GM23338 (cell line): ENCODE results near the gene NDUFAF8. TPM values are rescaled to one million over a fixed set of nuclear protein-coding genes. Genes with fewer than 3 reads are reported as not detected.

ENCODE experiments used
- ATAC-seq: fragments of 200-7000 bp; cut with Tn5 transposase; 3 replicates; pipeline ENCODE4 v1.9.1; 2020
- DNase-seq: peaks from one replicate; pipeline ENCODE4 v3.0.0-alpha.2; 2015; ENCODE audit warnings: low spot score
- H2AFZ ChIP-seq: fragments of 200-600 bp; sonication (generic); 2 replicates; pipeline ENCODE4 v1.8.0; 2016; ENCODE audit warnings: antibody characterized with exemption, mild to moderate bottlenecking, moderate library complexity
- H3F3A ChIP-seq: fragments of 200-600 bp; sonication (generic); replicated peaks from 2 replicates; pipeline ENCODE4 v1.8.0; 2017; ENCODE audit warnings: antibody characterized with exemption, mixed run types, low read depth
- H3K27ac ChIP-seq: fragments of 200-600 bp; sonication (generic); 2 replicates; pipeline ENCODE4 v1.6.1; 2016; ENCODE audit warnings: low read depth
- H3K27me3 ChIP-seq: fragments of 200-600 bp; sonication (generic); 2 replicates; pipeline ENCODE4 v1.8.0; 2016; ENCODE audit warnings: mild to moderate bottlenecking, mixed run types, moderate library complexity; ENCODE audit not compliant: insufficient read depth
- H3K36me3 ChIP-seq: fragments of 200-600 bp; sonication (generic); 2 replicates; pipeline ENCODE4 v1.8.0; 2016; ENCODE audit warnings: mild to moderate bottlenecking; ENCODE audit not compliant: insufficient read depth
- H3K4me1 ChIP-seq: fragments of 200-600 bp; sonication (generic); 2 replicates; pipeline ENCODE4 v1.8.0; 2016; ENCODE audit warnings: mild to moderate bottlenecking, moderate library complexity; ENCODE audit not compliant: insufficient read depth
- H3K4me2 ChIP-seq: fragments of 200-600 bp; sonication (generic); 2 replicates; pipeline ENCODE4 v1.7.1; 2017; ENCODE audit warnings: mixed run types
- H3K4me3 ChIP-seq: fragments of 200-600 bp; sonication (generic); 2 replicates; pipeline ENCODE4 v1.6.1; 2016; ENCODE audit warnings: mixed run types
- H3K79me2 ChIP-seq: fragments of 200-600 bp; sonication (generic); replicated peaks from 2 replicates; pipeline ENCODE4 v1.8.0; 2017; ENCODE audit warnings: mild to moderate bottlenecking; ENCODE audit not compliant: insufficient read depth
- H3K9me2 ChIP-seq: fragments of 200-600 bp; sonication (generic); 2 replicates; pipeline ENCODE4 v1.8.0; 2017; ENCODE audit not compliant: insufficient read depth
- H4K20me1 ChIP-seq: fragments of 200-600 bp; sonication (generic); replicated peaks from 2 replicates; pipeline ENCODE4 v1.8.0; 2017; ENCODE audit warnings: mild to moderate bottlenecking; ENCODE audit not compliant: insufficient read depth
- H3K27ac Mint-ChIP-seq: 2 replicates; pipeline ENCODE4 v1.8.0; 2020; ENCODE audit warnings: inconsistent platforms, mild to moderate bottlenecking, moderate library complexity, mixed read lengths
- H3K27me3 Mint-ChIP-seq: 3 replicates; pipeline ENCODE4 v1.8.0; 2022; ENCODE audit warnings: low read depth, mild to moderate bottlenecking, moderate library complexity, mixed read lengths, inconsistent platforms; ENCODE audit not compliant: insufficient read depth, poor library complexity
- H3K36me3 Mint-ChIP-seq: 3 replicates; pipeline ENCODE4 v1.8.0; 2021; ENCODE audit warnings: low read depth, mild to moderate bottlenecking, inconsistent platforms, moderate library complexity, mixed read lengths
- H3K4me1 Mint-ChIP-seq: 3 replicates; pipeline ENCODE4 v1.8.0; 2020; ENCODE audit warnings: mild to moderate bottlenecking, inconsistent platforms, mixed read lengths
- H3K4me3 Mint-ChIP-seq: 3 replicates; pipeline ENCODE4 v1.8.0; 2021; ENCODE audit warnings: moderate library complexity, mild to moderate bottlenecking, inconsistent platforms, mixed read lengths
- H3K9me3 Mint-ChIP-seq: 3 replicates; pipeline ENCODE4 v1.8.0; 2020; ENCODE audit warnings: moderate library complexity, mild to moderate bottlenecking, inconsistent platforms, mixed read lengths
- CREB1 ChIP-seq: fragments of 250-450 bp; sonication (Bioruptor Pico); IDR thresholded peaks from 2 replicates; pipeline ENCODE4 v1.5.0; 2020; ENCODE audit warnings: low read depth, mild to moderate bottlenecking, moderate library complexity
- CTCF ChIP-seq, 2 experiments: fragments of 200-600 bp in 1 of 2; sonication (generic) in 1 of 2; conservative IDR thresholded peaks; 2 replicates each; pipeline versions ENCODE4 v1.5.1 to v1.6.1; 2016 to 2017; ENCODE audit warnings: antibody characterized with exemption in 2 of 2, low read depth in 2 of 2, mild to moderate bottlenecking in 2 of 2, moderate library complexity in 1 of 2
- ETS1 ChIP-seq: IDR thresholded peaks from 2 replicates; pipeline ENCODE4 v1.6.1; 2016; ENCODE audit warnings: antibody characterized with exemption
- EZH2 ChIP-seq: fragments of 200-600 bp; sonication (generic); IDR thresholded peaks from one replicate; pipeline ENCODE4 v1.8.0; 2017; ENCODE audit warnings: antibody characterized with exemption, mild to moderate bottlenecking, low read depth; ENCODE audit not compliant: unreplicated experiment
- EZH2phosphoT487 ChIP-seq: fragments of 200-600 bp; sonication (generic); IDR thresholded peaks from one replicate; pipeline ENCODE4 v1.8.1; 2018; ENCODE audit warnings: antibody characterized with exemption; ENCODE audit not compliant: unreplicated experiment
- JUNB ChIP-seq: IDR thresholded peaks from one replicate; pipeline ENCODE4 v1.6.1; 2016; ENCODE audit warnings: antibody characterized with exemption; ENCODE audit not compliant: unreplicated experiment
- NANOG ChIP-seq: IDR thresholded peaks from 2 replicates; pipeline ENCODE4 v1.6.1; 2016; ENCODE audit warnings: antibody characterized with exemption, borderline replicate concordance
- REST ChIP-seq: IDR thresholded peaks from one replicate; pipeline ENCODE4 v1.6.1; 2018; ENCODE audit warnings: antibody characterized with exemption; ENCODE audit not compliant: unreplicated experiment
- STAT1 ChIP-seq: IDR thresholded peaks from one replicate; pipeline ENCODE4 v1.6.1; 2016; ENCODE audit warnings: antibody characterized with exemption; ENCODE audit not compliant: unreplicated experiment
- ZNF114 ChIP-seq: fragments of 250-450 bp; sonication (Bioruptor Pico); IDR thresholded peaks from 2 replicates; pipeline ENCODE4 v1.5.0; 2020; ENCODE audit warnings: mild to moderate bottlenecking, moderate library complexity
- ZNF331 ChIP-seq: fragments of 250-450 bp; sonication (Bioruptor Pico); IDR thresholded peaks from 2 replicates; pipeline ENCODE4 v1.5.0; 2020; ENCODE audit warnings: low read depth, mild to moderate bottlenecking, moderate library complexity
- ZNF462 ChIP-seq: fragments of 250-450 bp; sonication (Bioruptor Pico); IDR thresholded peaks from 2 replicates; pipeline ENCODE4 v1.5.0; 2020; ENCODE audit warnings: mild to moderate bottlenecking, moderate library complexity
- polyA plus RNA-seq: library from polyadenylated mRNA; unstranded; fragments of >200 nt; fragmentation: Nextera tagmentation; extraction: Ambion mirVana; gene quantifications from 2 replicates; pipeline ENCODE4 v1.2.1, GENCODE V29; 2016
- total RNA-seq: library from RNA; depleted of rRNA; stranded (reverse); fragments of >200 nt; shearing (Covaris generic); gene quantifications from 2 replicates; pipeline ENCODE4 v1.2.3, GENCODE V29; 2014

NDUFAF8 gene
- total and polyA plus RNA-seq, 2 experiments from 2014 or later, result 21.5 to 156 TPM

- no peak overlapping the region for H3K27ac Mint-ChIP-seq
- Histone ChIP-seq H3K79me2 (no peaks in the 10 kb centered on the region), H3K27ac (no peak overlapping the region), H3K4me2 (no peak overlapping the region), H3K27me3 (no peaks in the 10 kb centered on the region), H3F3A (no peaks in the 10 kb centered on the region), H3K4me3 (no peak overlapping the region), H2AFZ (no peak overlapping the region), H3K4me1 (no peaks in the 10 kb centered on the region), H3K36me3 (no peaks in the 10 kb centered on the region; the same call in 1 of the 2 replicates), H3K9me2 (no peaks in the 10 kb centered on the region), H4K20me1 (no peaks in the 10 kb centered on the region)
- H3K9me3 Mint-ChIP-seq, result no peaks in the 10 kb centered on the region; the same call in 2 of the 3 replicates
- no peaks in the 10 kb centered on the region for H3K4me1 Mint-ChIP-seq
- DNase-seq (no peak), ATAC-seq (no peak)
- peaks cover 7% of the 10 kb centered on the region for H3K36me3 Mint-ChIP-seq
- peaks cover 5% of the 10 kb centered on the region for H3K27me3 Mint-ChIP-seq
- H3K4me3 Mint-ChIP-seq, result no peak overlapping the region
- TF ChIP-seq ZNF462 (no peak), EZH2 (no peak), CTCF (conservative IDR thresholded peaks at IDR 0.05; ENCODE audit: low read depth in 2 of 2) (no peak), EZH2phosphoT487 (no peak), JUNB (no peak), ZNF114 (CRISPR knock-in tag) (no peak), CREB1 (CRISPR knock-in tag) (no peak), STAT1 (no peak), ETS1 (no peak), REST (no peak), ZNF331 (CRISPR knock-in tag) (no peak), NANOG (no peak)
Observed at GRCh38 chr17:81203136-81203535, 36.0 kb upstream of the NDUFAF8 start.
